IMR-90 (cell line): Measurements from ENCODE around the gene FAM234B.

ENCODE experiments used
- MXI1 ChIP-seq: IDR thresholded peaks from 2 replicates; pipeline ENCODE4 v1.6.1; 2012; ENCODE audit warnings: low read depth, mild to moderate bottlenecking, low read length, moderate library complexity, borderline replicate concordance
- POLR2A ChIP-seq: IDR thresholded peaks from 2 replicates; pipeline ENCODE4 v1.6.1; 2012; ENCODE audit warnings: mild to moderate bottlenecking, low read depth, low read length
- RAD21 ChIP-seq: IDR thresholded peaks from 2 replicates; pipeline ENCODE4 v1.6.1; 2012; ENCODE audit warnings: low read length, improper control_type of control experiment
- RFX5 ChIP-seq: IDR thresholded peaks from 2 replicates; pipeline ENCODE4 v1.8.0; 2012; ENCODE audit warnings: low read depth, mild to moderate bottlenecking, low read length, moderate library complexity
- USF2 ChIP-seq: fragments of 150-350 bp; IDR thresholded peaks from 2 replicates; pipeline ENCODE4 v1.6.1; 2017; ENCODE audit warnings: mild to moderate bottlenecking, antibody characterized with exemption, low read length, low read depth
- TF ChIP-seq, protein P1 (sequence below): conservative IDR thresholded peaks from 2 replicates; pipeline ENCODE4 v1.5.1; 2012; ENCODE audit warnings: mild to moderate bottlenecking, low read depth, low read length, improper control_type of control experiment
- TF ChIP-seq, protein P2 (sequence below): fragments of 150-350 bp; IDR thresholded peaks from 2 replicates; pipeline ENCODE4 v1.6.1; 2016; ENCODE audit warnings: low read depth, mild to moderate bottlenecking, low read length, moderate library complexity, borderline replicate concordance

GRCh38 chr12:13028825-13029570 is 15.2 kb upstream of the FAM234B start:
- no peak for TF ChIP-seq POLR2A
- TF ChIP-seq, protein P1, sequence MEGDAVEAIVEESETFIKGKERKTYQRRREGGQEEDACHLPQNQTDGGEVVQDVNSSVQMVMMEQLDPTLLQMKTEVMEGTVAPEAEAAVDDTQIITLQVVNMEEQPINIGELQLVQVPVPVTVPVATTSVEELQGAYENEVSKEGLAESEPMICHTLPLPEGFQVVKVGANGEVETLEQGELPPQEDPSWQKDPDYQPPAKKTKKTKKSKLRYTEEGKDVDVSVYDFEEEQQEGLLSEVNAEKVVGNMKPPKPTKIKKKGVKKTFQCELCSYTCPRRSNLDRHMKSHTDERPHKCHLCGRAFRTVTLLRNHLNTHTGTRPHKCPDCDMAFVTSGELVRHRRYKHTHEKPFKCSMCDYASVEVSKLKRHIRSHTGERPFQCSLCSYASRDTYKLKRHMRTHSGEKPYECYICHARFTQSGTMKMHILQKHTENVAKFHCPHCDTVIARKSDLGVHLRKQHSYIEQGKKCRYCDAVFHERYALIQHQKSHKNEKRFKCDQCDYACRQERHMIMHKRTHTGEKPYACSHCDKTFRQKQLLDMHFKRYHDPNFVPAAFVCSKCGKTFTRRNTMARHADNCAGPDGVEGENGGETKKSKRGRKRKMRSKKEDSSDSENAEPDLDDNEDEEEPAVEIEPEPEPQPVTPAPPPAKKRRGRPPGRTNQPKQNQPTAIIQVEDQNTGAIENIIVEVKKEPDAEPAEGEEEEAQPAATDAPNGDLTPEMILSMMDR, result no peak
- TF ChIP-seq RFX5, result no peak
- TF ChIP-seq RAD21, result no peak
- no peak for TF ChIP-seq USF2
- TF ChIP-seq, protein P2, sequence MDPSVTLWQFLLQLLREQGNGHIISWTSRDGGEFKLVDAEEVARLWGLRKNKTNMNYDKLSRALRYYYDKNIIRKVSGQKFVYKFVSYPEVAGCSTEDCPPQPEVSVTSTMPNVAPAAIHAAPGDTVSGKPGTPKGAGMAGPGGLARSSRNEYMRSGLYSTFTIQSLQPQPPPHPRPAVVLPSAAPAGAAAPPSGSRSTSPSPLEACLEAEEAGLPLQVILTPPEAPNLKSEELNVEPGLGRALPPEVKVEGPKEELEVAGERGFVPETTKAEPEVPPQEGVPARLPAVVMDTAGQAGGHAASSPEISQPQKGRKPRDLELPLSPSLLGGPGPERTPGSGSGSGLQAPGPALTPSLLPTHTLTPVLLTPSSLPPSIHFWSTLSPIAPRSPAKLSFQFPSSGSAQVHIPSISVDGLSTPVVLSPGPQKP, result no peak
- TF ChIP-seq MXI1, result no peak
